ENCODE results near the gene AP1AR. TPM values are rescaled to one million over a fixed set of nuclear protein-coding genes. Genes with fewer than 3 reads are reported as not detected.

The AP1AR gene
- 10 to 100 TPM; 13.4 to 22.7 (median 15.6) TPM for total RNA-seq

- H3K9me3 ChIP-seq, result no peaks in the 10 kb centered on the region
- peaks cover 38% of the 10 kb centered on the region for H3K4me1 ChIP-seq
- no peaks in the 10 kb centered on the region for H3K36me3 ChIP-seq
- DNase-seq (ENCODE audit: low spot score in 2 of 2), result peak; percentile 92 to 93
- peak within 1 kb of the TSS; percentile 94 for H3K27ac ChIP-seq
- no peaks in the 10 kb centered on the region for H3K27me3 ChIP-seq
- TF ChIP-seq CTCF (IDR thresholded peaks at IDR 0.05), result peak in 1 of 2 donors; percentile 40
- no peak for TF ChIP-seq EP300 (IDR thresholded peaks at IDR 0.05)
- peak in 1 of 2 donors; percentile 77 for TF ChIP-seq POLR2A (IDR thresholded peaks at IDR 0.05)
- peak in 1 of 3 donors; percentile 24 for TF ChIP-seq POLR2AphosphoS5 (IDR thresholded peaks at IDR 0.05)
- peak within 1 kb of the TSS; percentile 81 for H3K4me3 ChIP-seq
- 0% methylated on average over 9 of the region's 70 CpGs for WGBS
Observed at GRCh38 chr4:112231779-112232713, at the start of gene AP1AR. AP1AR (plus strand) TSS chr4:112231787; CDS start chr4:112232092, 305 bp downstream.

- 79% methylated on average over 3 of the region's 3 CpGs for WGBS
- H3K27me3 ChIP-seq, result no peaks in the 10 kb centered on the region
- H3K27ac ChIP-seq, result no peak overlapping the region
- H3K9me3 ChIP-seq, result no peaks in the 10 kb centered on the region
- TF ChIP-seq EP300 (IDR thresholded peaks at IDR 0.05) (no peak), POLR2A (IDR thresholded peaks at IDR 0.05) (no peak), CTCF (IDR thresholded peaks at IDR 0.05) (no peak), POLR2AphosphoS5 (IDR thresholded peaks at IDR 0.05) (no peak)
- no peak for DNase-seq (ENCODE audit: low spot score in 2 of 2)
- no peaks in the 10 kb centered on the region for H3K4me1 ChIP-seq
- no peaks in the 10 kb centered on the region for H3K36me3 ChIP-seq
- no peak overlapping the region for H3K4me3 ChIP-seq
Observed at GRCh38 chr4:112182604-112183003, 49.0 kb upstream of the AP1AR start.

GRCh38 chr4:112183252-112183651 lies 48.3 kb upstream of the AP1AR start:
- 72% methylated on average over 2 of the region's 2 CpGs for WGBS
- no peak overlapping the region for H3K27ac ChIP-seq
- TF ChIP-seq POLR2A (IDR thresholded peaks at IDR 0.05) (no peak), CTCF (IDR thresholded peaks at IDR 0.05) (no peak), POLR2AphosphoS5 (IDR thresholded peaks at IDR 0.05) (no peak), EP300 (IDR thresholded peaks at IDR 0.05) (no peak)
- H3K27me3 ChIP-seq, result no peaks in the 10 kb centered on the region
- no peaks in the 10 kb centered on the region for H3K9me3 ChIP-seq
- no peaks in the 10 kb centered on the region for H3K36me3 ChIP-seq
- no peaks in the 10 kb centered on the region for H3K4me1 ChIP-seq
- H3K4me3 ChIP-seq, result no peak overlapping the region
- no peak for DNase-seq (ENCODE audit: low spot score in 2 of 2)

GRCh38 chr4:112184438-112184837 lies 47.1 kb upstream of the AP1AR start:
- Histone ChIP-seq H3K9me3 (no peaks in the 10 kb centered on the region), H3K27ac (no peak overlapping the region), H3K36me3 (no peaks in the 10 kb centered on the region), H3K4me1 (no peaks in the 10 kb centered on the region), H3K27me3 (no peaks in the 10 kb centered on the region), H3K4me3 (no peak overlapping the region)
- WGBS, result 96% methylated on average over 1 of the region's 1 CpG
- TF ChIP-seq EP300 (IDR thresholded peaks at IDR 0.05), result no peak
- no peak for TF ChIP-seq CTCF (IDR thresholded peaks at IDR 0.05)
- no peak for TF ChIP-seq POLR2AphosphoS5 (IDR thresholded peaks at IDR 0.05)
- no peak for TF ChIP-seq POLR2A (IDR thresholded peaks at IDR 0.05)
- no peak for DNase-seq (ENCODE audit: low spot score in 2 of 2)

- WGBS, result 90% methylated on average over 2 of the region's 2 CpGs
- Histone ChIP-seq H3K27ac (no peak overlapping the region), H3K9me3 (no peaks in the 10 kb centered on the region), H3K4me3 (no peak overlapping the region), H3K27me3 (no peaks in the 10 kb centered on the region), H3K4me1 (no peaks in the 10 kb centered on the region), H3K36me3 (no peaks in the 10 kb centered on the region)
- no peak for DNase-seq (ENCODE audit: low spot score in 2 of 2)
- TF ChIP-seq POLR2AphosphoS5 (IDR thresholded peaks at IDR 0.05) (no peak), POLR2A (IDR thresholded peaks at IDR 0.05) (no peak), EP300 (IDR thresholded peaks at IDR 0.05) (no peak), CTCF (IDR thresholded peaks at IDR 0.05) (no peak)
Observed at GRCh38 chr4:112185334-112185733, 46.3 kb upstream of the AP1AR start.

Data from suprapubic skin (tissue), 4 donors.